GM18867 (cell line): ENCODE measurements around the gene COL6A3.
"Not testable (repeated sequence)": the region's sequence is repeated elsewhere in the genome, so short reads cannot be mapped to it uniquely, and the experiment has no call there.

Experiments used
- ATAC-seq: cut with Tn5 transposase; IDR thresholded peaks from one replicate; pipeline ENCODE4 v1.9.1; 2021; ENCODE audit warnings: mild to moderate bottlenecking, moderate library complexity; ENCODE audit not compliant: unreplicated experiment

Gene COL6A3

GRCh38 chr2:237390235-237390634 lies 23.7 kb downstream of the COL6A3 start:
- no peak for ATAC-seq

- ATAC-seq: no peak
Measured at GRCh38 chr2:237389831-237390230, 24.1 kb downstream of the COL6A3 start.

GRCh38 chr2:237388036-237388435 lies 25.9 kb downstream of the COL6A3 start:
- no peak for ATAC-seq

GRCh38 chr2:237384672-237385020 lies 29.3 kb downstream of the COL6A3 start:
- ATAC-seq: no peak

- ATAC-seq: no peak
Measured at GRCh38 chr2:237383991-237384671, 29.8 kb downstream of the COL6A3 start.

GRCh38 chr2:237380768-237381167 lies 33.2 kb downstream of the COL6A3 start:
- no peak for ATAC-seq

GRCh38 chr2:237379636-237380035 lies 34.3 kb downstream of the COL6A3 start:
- no peak for ATAC-seq

- ATAC-seq: no peak
Measured at GRCh38 chr2:237378650-237379049, 35.3 kb downstream of the COL6A3 start.

GRCh38 chr2:237374284-237375060 lies 39.5 kb downstream of the COL6A3 start:
- ATAC-seq: no peak

- no peak for ATAC-seq
Measured at GRCh38 chr2:237371856-237372255, 42.1 kb downstream of the COL6A3 start.

GRCh38 chr2:237365671-237366070 lies 48.3 kb downstream of the COL6A3 start:
- ATAC-seq: no peak

- no peak for ATAC-seq
Measured at GRCh38 chr2:237364655-237365054, 49.3 kb downstream of the COL6A3 start.

- no peak for ATAC-seq
Measured at GRCh38 chr2:237361194-237362004, 52.6 kb downstream of the COL6A3 start.

- no peak for ATAC-seq
Measured at GRCh38 chr2:237359894-237360780, 53.8 kb downstream of the COL6A3 start.

- ATAC-seq: no peak
Measured at GRCh38 chr2:237359518-237359840, 54.5 kb downstream of the COL6A3 start.

- no peak for ATAC-seq
Measured at GRCh38 chr2:237358721-237359517, 55.0 kb downstream of the COL6A3 start.

- ATAC-seq: no peak
Measured at GRCh38 chr2:237355701-237356100, 58.3 kb downstream of the COL6A3 start.

- no peak for ATAC-seq
Measured at GRCh38 chr2:237354892-237355291, 59.1 kb downstream of the COL6A3 start.

- ATAC-seq: not testable (repeated sequence)
Measured at GRCh38 chr2:237354172-237354571, 59.8 kb downstream of the COL6A3 start.

GRCh38 chr2:237353215-237353614 lies 60.7 kb downstream of the COL6A3 start:
- ATAC-seq: no peak
